SU-DHL-6 (cell line): ENCODE measurements around the gene DCC.

Experiments used
- EZH2phosphoT487 ChIP-seq: fragments of 200-600 bp; sonication (generic), shearing (Covaris generic); conservative IDR thresholded peaks from 2 replicates; pipeline ENCODE4 v1.6.1; 2018; ENCODE audit warnings: mild to moderate bottlenecking, antibody characterized with exemption, low read length, moderate library complexity, mixed read lengths
- TF ChIP-seq, protein P1 (sequence below): fragments of 200-600 bp; sonication (generic); IDR thresholded peaks from one replicate; pipeline ENCODE4 v1.5.1; 2017; ENCODE audit warnings: antibody characterized with exemption, mild to moderate bottlenecking, low read length, moderate library complexity; ENCODE audit not compliant: insufficient read depth, poor library complexity, severe bottlenecking

DNA sequence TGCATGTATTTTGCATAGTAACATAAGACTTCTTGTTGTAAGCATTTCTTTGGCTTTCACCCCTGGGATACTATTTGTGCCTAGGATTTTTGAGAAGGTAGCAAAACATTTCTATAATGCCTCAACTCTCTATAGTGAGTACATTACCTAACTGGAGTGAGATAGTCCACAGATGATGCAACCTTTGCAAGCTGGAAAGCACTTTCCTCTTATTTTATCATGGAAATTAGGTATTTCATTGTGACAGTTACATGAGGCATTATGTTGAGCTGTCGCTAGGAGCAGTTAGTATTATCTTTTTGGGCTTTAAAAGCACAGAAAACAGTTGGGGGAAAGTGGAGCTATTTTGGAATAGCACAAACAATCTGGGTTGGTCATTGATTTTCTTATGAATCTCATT is 786.2 kb downstream of the DCC start:
- no peak for TF ChIP-seq EZH2phosphoT487
- TF ChIP-seq, protein P1, sequence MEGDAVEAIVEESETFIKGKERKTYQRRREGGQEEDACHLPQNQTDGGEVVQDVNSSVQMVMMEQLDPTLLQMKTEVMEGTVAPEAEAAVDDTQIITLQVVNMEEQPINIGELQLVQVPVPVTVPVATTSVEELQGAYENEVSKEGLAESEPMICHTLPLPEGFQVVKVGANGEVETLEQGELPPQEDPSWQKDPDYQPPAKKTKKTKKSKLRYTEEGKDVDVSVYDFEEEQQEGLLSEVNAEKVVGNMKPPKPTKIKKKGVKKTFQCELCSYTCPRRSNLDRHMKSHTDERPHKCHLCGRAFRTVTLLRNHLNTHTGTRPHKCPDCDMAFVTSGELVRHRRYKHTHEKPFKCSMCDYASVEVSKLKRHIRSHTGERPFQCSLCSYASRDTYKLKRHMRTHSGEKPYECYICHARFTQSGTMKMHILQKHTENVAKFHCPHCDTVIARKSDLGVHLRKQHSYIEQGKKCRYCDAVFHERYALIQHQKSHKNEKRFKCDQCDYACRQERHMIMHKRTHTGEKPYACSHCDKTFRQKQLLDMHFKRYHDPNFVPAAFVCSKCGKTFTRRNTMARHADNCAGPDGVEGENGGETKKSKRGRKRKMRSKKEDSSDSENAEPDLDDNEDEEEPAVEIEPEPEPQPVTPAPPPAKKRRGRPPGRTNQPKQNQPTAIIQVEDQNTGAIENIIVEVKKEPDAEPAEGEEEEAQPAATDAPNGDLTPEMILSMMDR: no peak
